Muscle of leg (tissue), 16 donors: ENCODE data around the gene PAIP1. TPM values are rescaled to one million over a fixed set of nuclear protein-coding genes. Genes with fewer than 3 reads are reported as not detected.
A peak's percentile ranks its signal among the peaks of the same experiment; 100 is the strongest.

Experiments
- DNase-seq: peaks from one replicate; pipeline ENCODE4 v3.0.0; 2013
- H3K27ac ChIP-seq: one replicate; pipeline ENCODE4 v1.5.1; 2013; ENCODE audit warnings: mild to moderate bottlenecking, low read length, control low read depth
- H3K27me3 ChIP-seq: one replicate; pipeline ENCODE4 v1.6.1; 2013; ENCODE audit warnings: low read length; ENCODE audit not compliant: control insufficient read depth, insufficient read depth
- H3K36me3 ChIP-seq: one replicate; pipeline ENCODE4 v1.6.1; 2013; ENCODE audit warnings: low read length; ENCODE audit not compliant: control insufficient read depth, insufficient read depth
- H3K4me1 ChIP-seq: one replicate; pipeline ENCODE4 v1.6.1; 2013; ENCODE audit warnings: low read length; ENCODE audit not compliant: control insufficient read depth, insufficient read depth
- H3K4me3 ChIP-seq: one replicate; pipeline ENCODE4 v1.5.1; 2013; ENCODE audit warnings: low read length, control low read depth
- H3K9me3 ChIP-seq: replicated peaks from 2 replicates; pipeline ENCODE4 v1.6.1; 2013; ENCODE audit warnings: low read depth, low read length; ENCODE audit not compliant: control insufficient read depth
- WGBS: methylation state at CpG from one replicate; pipeline ENCODE4 v1.1.5; 2013; ENCODE audit warnings: missing lambda C conversion rate; ENCODE audit not compliant: insufficient coverage; 5-methylcytosine and 5-hydroxymethylcytosine counted together
- long read RNA-seq, 11 donors: transcript quantifications; one replicate each; lab custom pipeline, GENCODE V29; 2026
- polyA plus RNA-seq, 8 donors: library from polyadenylated mRNA; unstranded; fragments of 120-200 nt; gene quantifications; one replicate each; pipeline versions ENCODE4 v1.2.1 to v1.2.3, GENCODE V29; 2013; ENCODE audit warnings: inconsistent platforms in 1 of 8, low replicate concordance in 1 of 8; ENCODE audit not compliant: insufficient read length in 8 of 8, insufficient read depth in 1 of 8
- total RNA-seq: library from RNA; stranded (reverse); fragments of 120-200 nt; gene quantifications from one replicate; pipeline ENCODE4 v1.2.4, GENCODE V29; 2013

The PAIP1 gene, protein sequence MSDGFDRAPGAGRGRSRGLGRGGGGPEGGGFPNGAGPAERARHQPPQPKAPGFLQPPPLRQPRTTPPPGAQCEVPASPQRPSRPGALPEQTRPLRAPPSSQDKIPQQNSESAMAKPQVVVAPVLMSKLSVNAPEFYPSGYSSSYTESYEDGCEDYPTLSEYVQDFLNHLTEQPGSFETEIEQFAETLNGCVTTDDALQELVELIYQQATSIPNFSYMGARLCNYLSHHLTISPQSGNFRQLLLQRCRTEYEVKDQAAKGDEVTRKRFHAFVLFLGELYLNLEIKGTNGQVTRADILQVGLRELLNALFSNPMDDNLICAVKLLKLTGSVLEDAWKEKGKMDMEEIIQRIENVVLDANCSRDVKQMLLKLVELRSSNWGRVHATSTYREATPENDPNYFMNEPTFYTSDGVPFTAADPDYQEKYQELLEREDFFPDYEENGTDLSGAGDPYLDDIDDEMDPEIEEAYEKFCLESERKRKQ
- total RNA-seq = 108 TPM
- 10 to 100 TPM; 81.6 to 96.8 (median 91.6) TPM for polyA plus RNA-seq
- long read RNA-seq, donor 1, transcript PAIP1-201 (11 exons, 2,782 nt) = major isoform, 13 of 17 reads
- long read RNA-seq, donor 1, partial matches to known transcripts = 0 of 17 reads
- long read RNA-seq, donor 1, other reads (novel, unspliced or antisense) = 0 of 17 reads
- long read RNA-seq, donor 2, partial matches to known transcripts = 0 of 6 reads
- long read RNA-seq, donor 2, other reads (novel, unspliced or antisense) = 0 of 6 reads
- long read RNA-seq, donor 3, transcript PAIP1-203 (11 exons, 1,734 nt) = minor isoform, 16 of 45 reads
- long read RNA-seq, donor 3, transcript PAIP1-201 (11 exons, 2,782 nt) = major isoform, 28 of 45 reads
- long read RNA-seq, donor 3, partial matches to known transcripts = 0 of 45 reads
- long read RNA-seq, donor 3, other reads (novel, unspliced or antisense) = 0 of 45 reads
- long read RNA-seq, donor 4, transcript PAIP1-201 (11 exons, 2,782 nt) = major isoform, 12 of 17 reads
- long read RNA-seq, donor 4, transcript PAIP1-203 (11 exons, 1,734 nt) = minor isoform, 5 of 17 reads
- long read RNA-seq, donor 4, partial matches to known transcripts = 0 of 17 reads
- long read RNA-seq, donor 4, other reads (novel, unspliced or antisense) = 0 of 17 reads
- long read RNA-seq, donor 5, transcript PAIP1-203 (11 exons, 1,734 nt) = minor isoform, 35 of 88 reads
- long read RNA-seq, donor 5, transcript PAIP1-201 (11 exons, 2,782 nt) = major isoform, 44 of 88 reads
- long read RNA-seq, donor 5, partial matches to known transcripts = 5 of 88 reads
- long read RNA-seq, donor 5, other reads (novel, unspliced or antisense) = 0 of 88 reads
- long read RNA-seq, donor 6, transcript PAIP1-201 (11 exons, 2,782 nt) = major isoform, 40 of 61 reads
- long read RNA-seq, donor 6, transcript PAIP1-203 (11 exons, 1,734 nt) = minor isoform, 21 of 61 reads
- long read RNA-seq, donor 6, partial matches to known transcripts = 0 of 61 reads
- long read RNA-seq, donor 6, other reads (novel, unspliced or antisense) = 0 of 61 reads
- long read RNA-seq, donor 7, transcript PAIP1-201 (11 exons, 2,782 nt) = major isoform, 20 of 28 reads
- long read RNA-seq, donor 7, transcript PAIP1-203 (11 exons, 1,734 nt) = minor isoform, 8 of 28 reads
- long read RNA-seq, donor 7, partial matches to known transcripts = 0 of 28 reads
- long read RNA-seq, donor 7, other reads (novel, unspliced or antisense) = 0 of 28 reads
- long read RNA-seq, donor 8, transcript PAIP1-203 (11 exons, 1,734 nt) = minor isoform, 11 of 24 reads
- long read RNA-seq, donor 8, transcript PAIP1-201 (11 exons, 2,782 nt) = major isoform, 13 of 24 reads
- long read RNA-seq, donor 8, partial matches to known transcripts = 0 of 24 reads
- long read RNA-seq, donor 8, other reads (novel, unspliced or antisense) = 0 of 24 reads
- long read RNA-seq, donor 9, transcript PAIP1-203 (11 exons, 1,734 nt) = minor isoform, 7 of 21 reads
- long read RNA-seq, donor 9, transcript PAIP1-201 (11 exons, 2,782 nt) = major isoform, 13 of 21 reads
- long read RNA-seq, donor 9, partial matches to known transcripts = 0 of 21 reads
- long read RNA-seq, donor 9, other reads (novel, unspliced or antisense) = 0 of 21 reads
- long read RNA-seq, donor 10, transcript PAIP1-201 (11 exons, 2,782 nt) = major isoform, 39 of 59 reads
- long read RNA-seq, donor 10, transcript PAIP1-203 (11 exons, 1,734 nt) = minor isoform, 18 of 59 reads
- long read RNA-seq, donor 10, partial matches to known transcripts = 0 of 59 reads
- long read RNA-seq, donor 10, other reads (novel, unspliced or antisense) = 0 of 59 reads
- long read RNA-seq, donor 11, transcript PAIP1-203 (11 exons, 1,734 nt) = minor isoform, 11 of 27 reads
- long read RNA-seq, donor 11, transcript PAIP1-201 (11 exons, 2,782 nt) = major isoform, 14 of 27 reads
- long read RNA-seq, donor 11, partial matches to known transcripts = 0 of 27 reads
- long read RNA-seq, donor 11, other reads (novel, unspliced or antisense) = 0 of 27 reads

DNA sequence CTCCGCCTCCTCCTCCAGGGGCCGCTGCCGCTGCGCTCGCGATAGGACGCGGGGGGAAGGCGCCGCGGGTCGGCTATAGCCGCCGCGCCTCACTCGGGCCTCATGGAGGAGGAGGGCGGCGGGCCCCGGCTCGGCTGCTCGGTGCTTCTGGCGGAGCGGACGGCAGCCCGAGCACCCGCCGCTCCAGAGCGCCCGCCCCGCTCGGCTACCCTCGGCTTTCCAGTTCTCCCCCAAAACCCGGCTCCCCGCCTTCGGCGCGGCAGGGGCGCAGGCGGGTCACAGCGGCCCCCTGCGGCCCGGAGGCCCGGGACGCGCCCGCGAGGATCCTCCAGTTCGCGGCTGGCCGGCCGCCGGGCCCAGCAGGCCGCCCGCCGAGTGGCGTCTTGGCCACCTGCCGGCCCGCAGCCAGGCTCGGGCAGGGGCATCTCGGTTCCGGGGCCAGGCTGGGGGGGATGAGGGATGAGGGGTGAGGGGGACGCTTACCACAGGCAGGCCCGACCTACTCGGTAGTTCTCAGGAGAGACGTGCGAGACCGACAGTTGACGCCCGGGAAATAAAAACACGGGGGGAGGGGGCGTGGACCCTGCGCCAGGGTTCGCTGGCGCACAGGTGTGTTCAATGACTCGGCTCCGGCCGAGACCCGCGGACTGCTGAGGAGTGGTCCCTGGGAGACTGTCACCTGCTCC lies at the start of gene PAIP1:
TSS of gene PAIP1 (minus strand) at position 221 of the 686 bp plus-strand sequence. CDS start 231 bp downstream, outside the sequence.
- Histone ChIP-seq H3K4me1 (peaks cover 3% of the 10 kb centered on the region), H3K4me3 (peak within 1 kb of the TSS; percentile 82), H3K9me3 (no peaks in the 10 kb centered on the region), H3K27me3 (peaks cover 2% of the 10 kb centered on the region), H3K27ac (peak within 1 kb of the TSS; percentile 85), H3K36me3 (peaks cover 3% of the 10 kb centered on the region)
- under 1% methylated on average over 77 of the region's 79 CpGs for WGBS
- DNase-seq = peak; percentile 95

GRCh38 chr5:43606351-43606750 lies 49.5 kb upstream of the PAIP1 start:
- Histone ChIP-seq H3K27me3 (no peaks in the 10 kb centered on the region), H3K27ac (no peak overlapping the region), H3K9me3 (no peaks in the 10 kb centered on the region), H3K36me3 (peaks cover 13% of the 10 kb centered on the region), H3K4me3 (no peak overlapping the region), H3K4me1 (peaks cover 9% of the 10 kb centered on the region)
- no CpG with 5 or more reads among the region's 3 CpGs for WGBS
- DNase-seq = no peak

GRCh38 chr5:43604699-43605098 lies 47.8 kb upstream of the PAIP1 start:
- Histone ChIP-seq H3K9me3 (no peaks in the 10 kb centered on the region), H3K4me3 (no peak overlapping the region), H3K4me1 (peaks cover 9% of the 10 kb centered on the region), H3K36me3 (peaks cover 5% of the 10 kb centered on the region), H3K27ac (no peak overlapping the region), H3K27me3 (no peaks in the 10 kb centered on the region)
- DNase-seq = no peak
- 100% methylated on average over 1 of the region's 4 CpGs for WGBS

GRCh38 chr5:43603344-43604217 lies 46.7 kb upstream of the PAIP1 start:
- H3K36me3 ChIP-seq = peaks cover 5% of the 10 kb centered on the region
- WGBS = 1% methylated on average over 44 of the region's 49 CpGs
- peak overlapping the region; percentile 91 for H3K27ac ChIP-seq
- H3K4me3 ChIP-seq = peak overlapping the region; percentile 86
- no peaks in the 10 kb centered on the region for H3K27me3 ChIP-seq
- peak; percentile 74 for DNase-seq
- H3K4me1 ChIP-seq = peaks cover 9% of the 10 kb centered on the region
- H3K9me3 ChIP-seq = no peaks in the 10 kb centered on the region

DNA sequence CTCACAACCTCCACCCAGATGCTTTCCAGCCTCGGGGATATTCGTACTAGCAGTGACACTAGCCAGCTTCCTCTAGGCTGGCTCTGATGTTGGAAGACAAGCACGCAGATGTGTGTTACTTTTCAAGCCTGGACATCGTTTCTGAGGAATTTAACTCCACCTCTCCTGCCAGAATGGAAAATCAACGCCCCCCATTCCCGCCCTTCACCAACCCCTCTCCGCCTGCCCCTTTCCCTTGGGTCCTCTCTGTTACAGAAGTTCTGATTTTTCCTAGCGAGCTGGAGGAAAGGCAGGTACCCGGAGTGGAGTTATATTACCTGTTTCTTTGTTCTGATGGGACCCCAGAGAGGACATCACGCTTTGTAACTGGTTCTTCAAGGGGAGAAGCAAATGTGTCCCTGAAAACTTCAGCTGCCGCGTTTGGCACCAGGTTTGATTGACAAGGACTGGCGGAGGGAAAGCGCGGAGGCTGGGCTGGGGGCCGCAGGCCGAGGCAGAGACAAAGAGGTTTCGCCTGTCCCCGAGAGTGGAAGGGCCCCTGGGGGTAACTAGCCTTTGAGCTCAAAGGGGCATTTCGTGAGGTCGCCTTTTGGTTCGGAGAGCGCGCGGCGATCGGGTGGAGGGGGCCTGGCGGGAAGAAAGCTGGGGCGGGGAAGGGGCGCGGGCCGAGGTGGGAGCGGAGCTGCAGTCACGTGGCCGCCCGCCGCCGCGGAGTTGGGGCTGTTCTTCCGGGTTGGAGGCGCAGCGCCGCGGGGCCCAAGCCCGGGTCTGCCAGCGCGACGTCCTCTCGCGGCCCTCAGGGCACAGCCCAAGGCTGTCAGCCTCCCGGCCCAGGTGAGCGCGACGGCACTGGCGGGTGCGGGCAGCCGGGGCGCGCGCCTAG lies 45.8 kb upstream of the PAIP1 start, which contains the start of gene NNT:
TSS of gene NNT (plus strand) at position 720 of the 883 bp plus-strand sequence. CDS start 6,016 bp downstream, outside the sequence.
- Histone ChIP-seq H3K9me3 (no peaks in the 10 kb centered on the region), H3K4me3 (peak within 1 kb of the TSS; percentile 86), H3K4me1 (peaks cover 9% of the 10 kb centered on the region), H3K27ac (peak within 1 kb of the TSS; percentile 97), H3K27me3 (no peaks in the 10 kb centered on the region), H3K36me3 (peaks cover 5% of the 10 kb centered on the region)
- under 1% methylated on average over 52 of the region's 60 CpGs for WGBS
- peak; percentile 88 for DNase-seq

GRCh38 chr5:43601454-43602260 lies 44.8 kb upstream of the PAIP1 start:
- peak overlapping the region; percentile 97 for H3K27ac ChIP-seq
- no peaks in the 10 kb centered on the region for H3K36me3 ChIP-seq
- peaks cover 9% of the 10 kb centered on the region for H3K4me1 ChIP-seq
- no peaks in the 10 kb centered on the region for H3K9me3 ChIP-seq
- no peaks in the 10 kb centered on the region for H3K27me3 ChIP-seq
- H3K4me3 ChIP-seq = peak overlapping the region; percentile 86
- 50% methylated on average over 2 of the region's 8 CpGs for WGBS
- peak; percentile 59 for DNase-seq
